ENCODE measurements around the gene DES.
A peak's percentile ranks its signal among the peaks of the same experiment; 100 is the strongest.

DES gene

DNA sequence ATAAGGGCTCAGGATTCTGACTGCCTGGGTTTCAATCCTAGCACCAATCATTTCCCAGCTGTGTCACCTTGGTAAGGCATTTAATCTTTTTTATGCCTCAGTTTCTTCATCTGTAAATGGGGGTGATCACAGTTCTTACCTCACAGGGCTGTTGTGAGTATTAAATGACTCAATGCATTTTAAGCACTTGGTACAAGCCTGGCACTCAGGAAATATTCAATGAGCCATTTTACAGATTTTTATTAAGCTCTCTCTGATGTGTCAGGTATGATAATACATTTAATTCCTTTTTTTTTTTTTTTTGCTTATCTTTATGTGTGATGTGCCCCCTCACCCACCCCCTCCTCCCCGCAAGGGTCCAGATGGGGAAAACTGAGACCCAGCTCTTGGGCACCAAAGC is 28.5 kb downstream of the DES start:
- Histone ChIP-seq H3K36me3 (ENCODE audit: insufficient read depth, low read length) (0 out of 2 replicates have a peak, but pooled peaks cover 5% of the 10 kb centered on the region), H3K27me3 (ENCODE audit: insufficient read depth, low read length) (no peaks in the 10 kb centered on the region), H3K79me2 (ENCODE audit: control insufficient read depth, insufficient read depth, low read length, unreplicated experiment) (no peaks in the 10 kb centered on the region), H3K27ac (ENCODE audit: low read depth, low read length) (peak overlapping the region; percentile 25), H3K4me3 (ENCODE audit: low read depth, low read length) (no peak overlapping the region), H3K4me1 (ENCODE audit: control insufficient read depth, insufficient read depth, low read length, unreplicated experiment) (peaks cover 36% of the 10 kb centered on the region), H2AFZ (ENCODE audit: low read length, unreplicated experiment) (no peak overlapping the region)

DNA sequence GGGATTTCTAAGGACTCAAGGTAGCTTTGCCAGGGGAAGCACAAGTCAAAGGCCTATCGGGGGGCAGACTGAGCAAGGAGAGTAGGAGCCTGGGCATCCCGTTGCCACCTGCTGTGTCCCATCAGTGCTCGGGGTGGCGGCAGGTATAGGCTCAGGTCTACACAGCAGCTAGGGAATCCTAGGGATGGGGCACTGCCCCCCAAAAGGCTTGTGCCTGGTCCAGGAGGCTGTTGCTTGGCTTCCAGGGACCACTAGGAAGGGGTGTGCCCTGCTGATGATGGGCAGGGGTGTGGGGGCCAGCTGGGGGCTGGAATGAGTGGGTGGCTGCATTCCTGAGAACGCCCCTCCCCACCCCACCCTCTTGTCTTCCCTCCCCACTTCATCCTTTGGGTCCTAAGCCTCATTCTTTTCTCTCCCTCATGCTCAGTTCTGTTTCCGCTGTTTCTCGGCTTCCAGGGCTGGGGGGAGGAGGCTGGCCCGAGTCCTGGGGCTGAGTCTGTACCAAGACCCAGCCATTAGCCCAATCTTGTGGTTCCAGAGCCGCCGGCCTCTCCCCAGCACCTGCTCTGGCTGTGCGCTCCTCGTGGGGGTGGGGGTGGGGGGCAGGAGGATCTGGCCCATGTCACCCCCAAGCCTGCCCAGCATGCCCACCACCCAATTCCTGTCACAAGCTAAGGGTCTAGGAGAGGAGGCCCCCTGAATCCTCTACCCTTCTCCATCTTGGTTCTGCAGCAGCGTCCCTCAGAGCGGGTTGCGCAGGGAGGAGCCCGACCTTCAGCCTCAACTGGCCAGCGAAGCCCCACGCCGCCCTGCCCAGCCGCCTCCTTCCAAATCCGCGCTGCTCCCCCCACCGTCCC is 29.3 kb downstream of the DES start:
- Histone ChIP-seq H3K36me3 (ENCODE audit: insufficient read depth, low read length) (0 out of 2 replicates have a peak, but pooled peaks cover 5% of the 10 kb centered on the region), H3K27ac (ENCODE audit: low read depth, low read length) (no peak overlapping the region), H3K4me1 (ENCODE audit: control insufficient read depth, insufficient read depth, low read length, unreplicated experiment) (peaks cover 43% of the 10 kb centered on the region), H3K4me3 (ENCODE audit: low read depth, low read length) (no peak overlapping the region), H2AFZ (ENCODE audit: low read length, unreplicated experiment) (no peak overlapping the region), H3K79me2 (ENCODE audit: control insufficient read depth, insufficient read depth, low read length, unreplicated experiment) (no peaks in the 10 kb centered on the region), H3K27me3 (ENCODE audit: insufficient read depth, low read length) (no peaks in the 10 kb centered on the region)

DNA sequence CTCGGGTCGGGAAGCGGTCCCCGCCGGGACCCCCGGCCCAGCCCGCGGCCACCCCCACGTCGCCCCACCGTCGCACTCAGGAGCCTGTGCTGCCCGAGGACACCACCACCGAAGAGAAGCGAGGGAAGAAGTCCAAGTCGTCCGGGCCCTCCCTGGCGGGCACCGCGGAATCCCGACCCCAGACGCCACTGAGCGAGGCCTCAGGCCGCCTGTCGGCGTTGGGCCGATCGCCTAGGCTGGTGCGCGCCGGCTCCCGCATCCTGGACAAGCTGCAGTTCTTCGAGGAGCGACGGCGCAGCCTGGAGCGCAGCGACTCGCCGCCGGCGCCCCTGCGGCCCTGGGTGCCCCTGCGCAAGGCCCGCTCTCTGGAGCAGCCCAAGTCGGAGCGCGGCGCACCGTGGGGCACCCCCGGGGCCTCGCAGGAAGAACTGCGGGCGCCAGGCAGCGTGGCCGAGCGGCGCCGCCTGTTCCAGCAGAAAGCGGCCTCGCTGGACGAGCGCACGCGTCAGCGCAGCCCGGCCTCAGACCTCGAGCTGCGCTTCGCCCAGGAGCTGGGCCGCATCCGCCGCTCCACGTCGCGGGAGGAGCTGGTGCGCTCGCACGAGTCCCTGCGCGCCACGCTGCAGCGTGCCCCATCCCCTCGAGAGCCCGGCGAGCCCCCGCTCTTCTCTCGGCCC is 30.1 kb downstream of the DES start:
- H3K36me3 ChIP-seq (ENCODE audit: insufficient read depth, low read length), result 0 out of 2 replicates have a peak, but pooled peaks cover 5% of the 10 kb centered on the region
- no peaks in the 10 kb centered on the region for H3K27me3 ChIP-seq (ENCODE audit: insufficient read depth, low read length)
- no peak overlapping the region for H3K4me3 ChIP-seq (ENCODE audit: low read depth, low read length)
- no peak overlapping the region for H3K27ac ChIP-seq (ENCODE audit: low read depth, low read length)
- H3K79me2 ChIP-seq (ENCODE audit: control insufficient read depth, insufficient read depth, low read length, unreplicated experiment), result no peaks in the 10 kb centered on the region
- H3K4me1 ChIP-seq (ENCODE audit: control insufficient read depth, insufficient read depth, low read length, unreplicated experiment), result peaks cover 45% of the 10 kb centered on the region
- H2AFZ ChIP-seq (ENCODE audit: low read length, unreplicated experiment), result no peak overlapping the region

DNA sequence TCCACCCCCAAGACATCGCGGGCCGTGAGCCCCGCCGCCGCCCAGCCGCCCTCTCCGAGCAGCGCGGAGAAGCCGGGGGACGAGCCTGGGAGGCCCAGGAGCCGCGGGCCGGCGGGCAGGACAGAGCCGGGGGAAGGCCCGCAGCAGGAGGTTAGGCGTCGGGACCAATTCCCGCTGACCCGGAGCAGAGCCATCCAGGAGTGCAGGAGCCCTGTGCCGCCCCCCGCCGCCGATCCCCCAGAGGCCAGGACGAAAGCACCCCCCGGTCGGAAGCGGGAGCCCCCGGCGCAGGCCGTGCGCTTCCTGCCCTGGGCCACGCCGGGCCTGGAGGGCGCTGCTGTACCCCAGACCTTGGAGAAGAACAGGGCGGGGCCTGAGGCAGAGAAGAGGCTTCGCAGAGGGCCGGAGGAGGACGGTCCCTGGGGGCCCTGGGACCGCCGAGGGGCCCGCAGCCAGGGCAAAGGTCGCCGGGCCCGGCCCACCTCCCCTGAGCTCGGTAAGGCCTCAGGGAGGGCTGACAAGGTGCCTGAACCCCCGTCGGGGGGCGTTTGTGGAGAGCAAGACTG is 30.7 kb downstream of the DES start:
- peaks cover 51% of the 10 kb centered on the region for H3K4me1 ChIP-seq (ENCODE audit: control insufficient read depth, insufficient read depth, low read length, unreplicated experiment)
- H3K4me3 ChIP-seq (ENCODE audit: low read depth, low read length), result no peak overlapping the region
- H2AFZ ChIP-seq (ENCODE audit: low read length, unreplicated experiment), result no peak overlapping the region

DNA sequence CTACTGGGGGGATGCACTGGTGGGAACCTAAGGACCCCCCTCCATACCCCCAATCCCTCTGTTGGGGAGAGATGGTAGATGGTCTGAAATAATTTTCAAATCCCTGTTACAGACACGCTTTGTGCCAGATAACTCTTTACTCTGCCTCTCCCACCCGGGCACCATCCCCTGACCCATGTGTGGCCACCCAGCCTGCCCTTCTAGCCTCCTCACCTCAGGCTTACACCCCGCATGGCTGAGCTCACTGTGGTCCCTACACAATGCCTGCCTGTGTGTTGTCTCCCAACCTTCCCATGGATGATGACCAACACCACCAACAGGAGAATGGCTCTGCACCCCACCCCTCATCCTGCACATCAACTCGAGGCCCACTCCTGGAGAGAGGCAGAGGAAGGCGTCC is 31.4 kb downstream of the DES start:
- H3K4me3 ChIP-seq (ENCODE audit: low read depth, low read length), result no peak overlapping the region
- peaks cover 58% of the 10 kb centered on the region for H3K4me1 ChIP-seq (ENCODE audit: control insufficient read depth, insufficient read depth, low read length, unreplicated experiment)
- H3K79me2 ChIP-seq (ENCODE audit: control insufficient read depth, insufficient read depth, low read length, unreplicated experiment), result no peaks in the 10 kb centered on the region
- 0 out of 2 replicates have a peak, but pooled peaks cover 5% of the 10 kb centered on the region for H3K36me3 ChIP-seq (ENCODE audit: insufficient read depth, low read length)
- no peaks in the 10 kb centered on the region for H3K27me3 ChIP-seq (ENCODE audit: insufficient read depth, low read length)
- H2AFZ ChIP-seq (ENCODE audit: low read length, unreplicated experiment), result no peak overlapping the region
- no peak overlapping the region for H3K27ac ChIP-seq (ENCODE audit: low read depth, low read length)

More for the DNA sequence above, 30.7 kb downstream of the DES start:
- H3K27me3 ChIP-seq (ENCODE audit: insufficient read depth, low read length), result no peaks in the 10 kb centered on the region
- H3K79me2 ChIP-seq (ENCODE audit: control insufficient read depth, insufficient read depth, low read length, unreplicated experiment), result no peaks in the 10 kb centered on the region
- H3K36me3 ChIP-seq (ENCODE audit: insufficient read depth, low read length), result 0 out of 2 replicates have a peak, but pooled peaks cover 5% of the 10 kb centered on the region
- H3K27ac ChIP-seq (ENCODE audit: low read depth, low read length), result no peak overlapping the region

DNA sequence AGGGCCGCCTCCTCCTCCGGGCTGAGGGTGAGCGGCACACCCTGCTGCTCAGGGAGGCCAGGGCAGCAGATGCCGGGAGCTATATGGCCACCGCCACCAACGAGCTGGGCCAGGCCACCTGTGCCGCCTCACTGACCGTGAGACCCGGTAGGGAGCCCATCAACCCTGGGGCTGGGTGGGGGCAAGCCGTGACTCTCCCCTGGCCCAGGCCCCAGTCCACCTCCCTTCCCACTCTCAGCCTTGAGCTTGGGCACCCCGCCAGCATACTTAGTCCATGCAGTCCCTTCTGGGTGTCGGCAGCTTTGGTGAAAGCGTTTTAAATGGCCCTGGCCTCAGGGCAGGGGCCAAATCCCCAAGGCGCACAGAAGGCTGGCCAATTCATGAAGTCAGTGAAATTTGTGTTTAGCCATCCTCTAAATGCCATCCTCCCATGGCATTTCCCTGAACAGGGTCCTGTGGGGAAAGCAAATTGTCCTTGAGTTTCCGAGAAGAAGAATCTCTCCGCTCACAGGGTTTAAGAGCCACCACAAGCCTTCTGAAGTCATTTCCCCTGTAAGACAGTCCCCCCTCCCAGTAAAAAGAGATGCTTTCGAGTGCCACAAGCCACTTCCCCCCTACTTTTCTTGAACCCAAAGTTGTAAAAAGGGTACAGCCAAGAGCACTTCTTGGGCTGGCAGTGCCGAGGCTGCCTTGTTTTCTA is 33.6 kb downstream of the DES start:
- Histone ChIP-seq H3K4me1 (ENCODE audit: control insufficient read depth, insufficient read depth, low read length, unreplicated experiment) (peaks cover 40% of the 10 kb centered on the region), H2AFZ (ENCODE audit: low read length, unreplicated experiment) (no peak overlapping the region), H3K27me3 (ENCODE audit: insufficient read depth, low read length) (no peaks in the 10 kb centered on the region), H3K79me2 (ENCODE audit: control insufficient read depth, insufficient read depth, low read length, unreplicated experiment) (no peaks in the 10 kb centered on the region), H3K36me3 (ENCODE audit: insufficient read depth, low read length) (0 out of 2 replicates have a peak, but pooled peaks cover 5% of the 10 kb centered on the region), H3K4me3 (ENCODE audit: low read depth, low read length) (no peak overlapping the region), H3K27ac (ENCODE audit: low read depth, low read length) (peak overlapping the region; percentile 49)

DNA sequence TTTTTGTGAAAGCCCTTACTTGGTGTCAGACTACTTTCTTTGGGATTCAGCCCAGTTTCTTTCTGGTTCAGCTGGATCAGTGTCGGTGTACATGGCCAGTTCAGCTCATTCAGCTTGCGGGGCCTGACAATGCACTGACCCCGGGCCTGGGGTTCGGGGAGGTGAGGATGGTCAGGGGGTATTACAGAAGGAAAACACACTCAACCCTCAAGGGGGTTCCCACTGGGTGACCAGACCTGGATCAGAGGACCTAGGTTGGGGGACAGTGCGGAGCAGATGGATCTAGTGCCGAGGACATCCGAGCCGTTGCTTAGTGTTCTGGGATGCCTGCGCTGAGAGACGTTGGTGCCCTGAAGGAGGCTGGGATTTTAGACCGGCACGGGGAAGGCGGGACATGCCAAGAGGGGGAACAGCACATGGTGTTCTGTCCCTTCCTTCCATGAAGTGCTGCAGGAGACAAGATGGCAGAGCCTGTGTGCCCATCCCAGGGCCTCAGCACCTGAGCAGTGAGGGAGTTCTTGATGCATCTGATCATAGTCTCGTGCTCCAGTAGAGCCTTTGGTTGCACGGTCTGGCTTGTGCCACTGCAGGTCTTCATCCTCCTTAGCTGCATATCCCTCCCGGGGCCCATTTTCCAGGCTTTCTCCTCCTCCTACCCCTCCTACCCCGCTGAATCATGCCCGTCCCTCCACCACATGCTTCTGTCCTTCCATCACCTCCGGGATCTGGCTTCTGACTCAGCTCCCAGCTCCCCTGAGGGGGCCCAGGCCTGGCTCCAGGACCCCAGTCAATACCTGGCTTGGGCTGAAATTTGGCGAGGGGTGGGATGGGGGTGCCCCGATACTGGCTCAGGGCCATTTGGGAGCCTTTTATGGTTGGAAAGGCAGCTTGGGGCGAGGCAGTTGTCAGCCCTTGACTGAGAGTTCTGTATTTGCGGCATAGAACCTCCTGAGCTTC is 34.5 kb downstream of the DES start:
- H3K27ac ChIP-seq (ENCODE audit: low read depth, low read length), result peak overlapping the region; percentile 83
- peak overlapping the region; percentile 9 for H2AFZ ChIP-seq (ENCODE audit: low read length, unreplicated experiment)
- no peaks in the 10 kb centered on the region for H3K27me3 ChIP-seq (ENCODE audit: insufficient read depth, low read length)
- 0 out of 2 replicates have a peak, but pooled peaks cover 5% of the 10 kb centered on the region for H3K36me3 ChIP-seq (ENCODE audit: insufficient read depth, low read length)
- peak overlapping the region; percentile 17 for H3K4me3 ChIP-seq (ENCODE audit: low read depth, low read length)
- H3K79me2 ChIP-seq (ENCODE audit: control insufficient read depth, insufficient read depth, low read length, unreplicated experiment), result no peaks in the 10 kb centered on the region
- peaks cover 40% of the 10 kb centered on the region for H3K4me1 ChIP-seq (ENCODE audit: control insufficient read depth, insufficient read depth, low read length, unreplicated experiment)

DNA sequence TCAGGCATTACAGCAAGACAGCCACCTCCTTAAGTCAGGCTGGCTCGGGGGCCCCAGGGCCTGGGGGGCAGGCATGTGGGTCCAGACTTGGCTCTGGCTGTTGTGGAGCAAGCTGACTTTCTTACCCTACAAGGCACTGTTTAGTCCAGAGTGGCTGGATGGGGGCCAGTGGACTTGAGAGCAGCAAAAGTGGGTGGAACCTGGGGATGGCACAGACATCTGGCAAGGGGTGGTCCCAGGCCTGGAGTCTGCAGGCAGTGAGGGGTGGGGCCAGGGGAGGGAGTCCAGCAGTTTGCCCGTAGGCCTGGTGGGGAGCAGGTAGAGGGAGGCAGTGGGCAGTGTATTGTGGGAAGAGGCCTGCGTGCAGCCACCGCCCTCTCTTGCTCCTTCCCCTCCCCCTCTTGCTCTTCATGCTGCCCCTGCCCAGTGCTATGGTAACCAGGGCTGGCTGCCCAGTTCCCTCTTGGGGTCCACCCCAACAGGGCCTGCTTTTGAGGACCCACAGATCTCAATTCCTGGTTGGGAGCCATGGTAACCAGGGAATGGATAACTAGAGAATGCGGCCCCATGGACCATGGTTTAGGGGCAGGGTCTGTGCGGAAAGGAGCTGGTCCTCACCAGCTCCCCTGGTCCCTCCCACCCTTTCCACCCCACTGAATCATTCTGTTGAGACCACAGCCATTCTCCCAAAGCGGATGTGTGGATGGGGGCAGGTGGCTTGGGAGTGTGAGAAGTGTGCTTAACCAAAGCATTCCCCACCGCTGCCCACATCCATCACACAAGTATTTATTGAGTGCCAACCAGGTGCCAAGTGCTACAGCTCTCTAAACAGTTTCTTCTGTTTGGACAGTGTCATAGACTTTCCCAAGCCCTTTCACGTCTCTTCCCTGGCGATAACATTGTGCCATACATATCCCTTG is 35.8 kb downstream of the DES start:
- peak overlapping the region; percentile 17 for H3K4me3 ChIP-seq (ENCODE audit: low read depth, low read length)
- no peaks in the 10 kb centered on the region for H3K27me3 ChIP-seq (ENCODE audit: insufficient read depth, low read length)
- peak overlapping the region; percentile 83 for H3K27ac ChIP-seq (ENCODE audit: low read depth, low read length)
- H3K4me1 ChIP-seq (ENCODE audit: control insufficient read depth, insufficient read depth, low read length, unreplicated experiment), result peaks cover 47% of the 10 kb centered on the region
- H3K36me3 ChIP-seq (ENCODE audit: insufficient read depth, low read length), result 0 out of 2 replicates have a peak, but pooled peaks cover 5% of the 10 kb centered on the region
- no peak overlapping the region for H2AFZ ChIP-seq (ENCODE audit: low read length, unreplicated experiment)
- H3K79me2 ChIP-seq (ENCODE audit: control insufficient read depth, insufficient read depth, low read length, unreplicated experiment), result no peaks in the 10 kb centered on the region

DNA sequence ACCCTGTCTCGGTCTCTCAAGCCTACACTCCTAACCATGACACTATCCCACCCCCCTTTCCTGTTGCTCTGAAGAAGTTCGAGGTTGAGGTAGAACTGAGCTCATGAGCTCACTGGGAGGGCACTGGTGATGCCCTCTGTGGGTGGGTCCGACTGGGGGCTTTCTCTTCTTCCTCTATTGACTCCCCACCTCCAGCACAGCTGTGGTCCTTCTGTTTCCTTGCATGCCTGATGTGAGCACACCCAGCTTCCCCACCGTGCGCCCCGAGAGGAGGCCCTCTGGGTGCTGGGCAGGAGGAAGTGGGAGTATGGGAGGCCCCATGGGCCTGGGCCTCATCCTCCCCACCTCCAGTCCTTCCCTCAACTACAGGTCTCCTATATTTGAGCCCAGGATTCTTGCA is 37.4 kb downstream of the DES start:
- Histone ChIP-seq H3K79me2 (ENCODE audit: control insufficient read depth, insufficient read depth, low read length, unreplicated experiment) (peaks cover 6% of the 10 kb centered on the region), H3K27me3 (ENCODE audit: insufficient read depth, low read length) (no peaks in the 10 kb centered on the region), H3K4me3 (ENCODE audit: low read depth, low read length) (no peak overlapping the region), H3K36me3 (ENCODE audit: insufficient read depth, low read length) (0 out of 2 replicates have a peak, but pooled peaks cover 5% of the 10 kb centered on the region), H2AFZ (ENCODE audit: low read length, unreplicated experiment) (no peak overlapping the region), H3K27ac (ENCODE audit: low read depth, low read length) (no peak overlapping the region), H3K4me1 (ENCODE audit: control insufficient read depth, insufficient read depth, low read length, unreplicated experiment) (peaks cover 52% of the 10 kb centered on the region)
